Mesenchymal stem cell (in vitro differentiated cells and primary cell): ENCODE measurements around the gene HTRA3.

Experiments used
- DNase-seq: peaks from one replicate; pipeline ENCODE4 v3.0.0-alpha.2; 2013
- H2AFZ ChIP-seq: one replicate; pipeline ENCODE4 v1.6.1; 2013; ENCODE audit warnings: low read depth, mild to moderate bottlenecking, control low read depth, inconsistent platforms, low read length, moderate library complexity
- H2AK5ac ChIP-seq: 2 replicates; pipeline ENCODE4 v1.6.1; 2013; ENCODE audit warnings: low read length, moderate library complexity, mild to moderate bottlenecking, inconsistent platforms; ENCODE audit not compliant: severe bottlenecking
- H2BK120ac ChIP-seq: one replicate; pipeline ENCODE4 v1.6.1; 2013; ENCODE audit warnings: low read depth, mild to moderate bottlenecking, inconsistent platforms, low read length, moderate library complexity
- H2BK12ac ChIP-seq, 2 experiments: one replicate each; pipeline ENCODE4 v1.6.1; 2013; ENCODE audit warnings: inconsistent platforms in 2 of 2, low read length in 2 of 2, mild to moderate bottlenecking in 2 of 2, moderate library complexity in 2 of 2, control low read depth in 1 of 2
- H2BK15ac ChIP-seq: one replicate; pipeline ENCODE4 v1.6.1; 2013; ENCODE audit warnings: mild to moderate bottlenecking, low read depth, inconsistent platforms; ENCODE audit not compliant: poor library complexity, severe bottlenecking
- H2BK5ac ChIP-seq: 2 replicates; pipeline ENCODE4 v1.6.1; 2013; ENCODE audit warnings: low read depth, mild to moderate bottlenecking, low read length, control low read depth, inconsistent platforms; ENCODE audit not compliant: poor library complexity, severe bottlenecking
- H3K14ac ChIP-seq, 2 experiments: one replicate each; pipeline ENCODE4 v1.6.1; 2013; ENCODE audit warnings: inconsistent platforms in 2 of 2, low read length in 2 of 2, control low read depth in 1 of 2, mild to moderate bottlenecking in 1 of 2, moderate library complexity in 1 of 2
- H3K18ac ChIP-seq, 2 experiments: one replicate each; pipeline ENCODE4 v1.6.1; 2013; ENCODE audit warnings: inconsistent platforms in 2 of 2, low read length in 2 of 2, control low read depth in 1 of 2, low read depth in 1 of 2, mild to moderate bottlenecking in 1 of 2
- H3K23ac ChIP-seq, 2 experiments: one replicate each; pipeline ENCODE4 v1.6.1; 2013; ENCODE audit warnings: inconsistent platforms in 2 of 2, low read length in 2 of 2, mild to moderate bottlenecking in 2 of 2, moderate library complexity in 2 of 2, control low read depth in 1 of 2
- H3K27ac ChIP-seq: 2 replicates; pipeline ENCODE4 v1.5.1; 2013; ENCODE audit warnings: mild to moderate bottlenecking, moderate library complexity, low read length, control low read depth, inconsistent platforms; ENCODE audit not compliant: poor library complexity, severe bottlenecking
- H3K27me3 ChIP-seq, 2 experiments: 2 replicates each; pipeline versions ENCODE4 v1.6.1 to v1.7.0; 2013; ENCODE audit warnings: low read length in 2 of 2, mild to moderate bottlenecking in 2 of 2, moderate library complexity in 2 of 2, control low read depth in 1 of 2, inconsistent platforms in 1 of 2; ENCODE audit not compliant: control insufficient read depth in 1 of 2, insufficient read depth in 1 of 2
- H3K36me3 ChIP-seq, 2 experiments: 2 replicates each; pipeline versions ENCODE4 v1.6.1 to v1.7.0; 2013; ENCODE audit warnings: low read length in 2 of 2, control low read depth in 1 of 2, inconsistent platforms in 1 of 2, low read depth in 1 of 2, mild to moderate bottlenecking in 1 of 2; ENCODE audit not compliant: insufficient read depth in 2 of 2, control insufficient read depth in 1 of 2
- H3K4ac ChIP-seq, 2 experiments: one replicate each; pipeline ENCODE4 v1.6.1; 2013; ENCODE audit warnings: inconsistent platforms in 2 of 2, low read length in 2 of 2, mild to moderate bottlenecking in 2 of 2, moderate library complexity in 2 of 2, control low read depth in 1 of 2, low read depth in 1 of 2
- H3K4me1 ChIP-seq: 2 replicates; pipeline ENCODE4 v1.6.1; 2013; ENCODE audit warnings: low read depth, low read length, control low read depth; ENCODE audit not compliant: control insufficient read depth, insufficient read depth
- H3K4me2 ChIP-seq: 2 replicates; pipeline ENCODE4 v1.6.1; 2013; ENCODE audit warnings: low read length, mild to moderate bottlenecking, inconsistent platforms; ENCODE audit not compliant: poor library complexity, severe bottlenecking
- H3K4me3 ChIP-seq, 2 experiments: 2 replicates each; pipeline versions ENCODE4 v1.5.1 to v1.7.0; 2013; ENCODE audit warnings: low read length in 2 of 2, mild to moderate bottlenecking in 2 of 2, control low read depth in 1 of 2, low read depth in 1 of 2; ENCODE audit not compliant: insufficient read depth in 1 of 2
- H3K79me1 ChIP-seq: replicated peaks from 2 replicates; pipeline ENCODE4 v1.6.1; 2013; ENCODE audit warnings: mild to moderate bottlenecking, control low read depth, low read length, inconsistent platforms; ENCODE audit not compliant: poor library complexity, severe bottlenecking
- H3K9ac ChIP-seq: 2 replicates; pipeline ENCODE4 v1.7.0; 2013; ENCODE audit warnings: mild to moderate bottlenecking, low read length, moderate library complexity
- H3K9me3 ChIP-seq: 2 replicates; pipeline ENCODE4 v1.7.0; 2013; ENCODE audit warnings: mild to moderate bottlenecking, low read length; ENCODE audit not compliant: control insufficient read depth
- H4K8ac ChIP-seq: one replicate; pipeline ENCODE4 v1.6.1; 2013; ENCODE audit warnings: inconsistent platforms, mild to moderate bottlenecking, low read length, moderate library complexity
- H4K91ac ChIP-seq: one replicate; pipeline ENCODE4 v1.6.1; 2013; ENCODE audit warnings: mild to moderate bottlenecking, low read length, inconsistent platforms
- WGBS: methylation state at CpG from one replicate; pipeline ENCODE4 v1.1.7; 2013; ENCODE audit warnings: mixed read lengths; 5-methylcytosine and 5-hydroxymethylcytosine counted together

HTRA3 gene

GRCh38 chr4:8277356-8278008 is 7.9 kb downstream of the HTRA3 start:
- Histone ChIP-seq H3K4me2 (no peak overlapping the region), H3K79me1 (no peaks in the 10 kb centered on the region), H4K8ac (peak overlapping the region; percentile 79), H3K9me3 (no peaks in the 10 kb centered on the region), H3K4me3 (no peak overlapping the region), H2AFZ (peak overlapping the region; percentile 3), H3K4ac (peak overlapping the region; percentile 92 to 98), H3K27ac (no peak overlapping the region), H2AK5ac (peak overlapping the region; percentile 40), H3K14ac (peak overlapping the region in 1 of 2 experiments; percentile 96), H3K4me1 (peaks cover 42% of the 10 kb centered on the region), H3K18ac (peak overlapping the region; percentile 83 to 97), H2BK12ac (peak overlapping the region; percentile 54 to 96), H2BK5ac (no peak overlapping the region), H4K91ac (peak overlapping the region; percentile 74), H3K23ac (no peak overlapping the region), H3K27me3 (no peaks in the 10 kb centered on the region), H2BK15ac (peak overlapping the region; percentile 95), H3K9ac (peak overlapping the region; percentile 82), H3K36me3 (no peaks in the 10 kb centered on the region), H2BK120ac (peak overlapping the region; percentile 81)
- DNase-seq: no peak
- 90% methylated on average over 10 of the region's 11 CpGs for WGBS

DNA sequence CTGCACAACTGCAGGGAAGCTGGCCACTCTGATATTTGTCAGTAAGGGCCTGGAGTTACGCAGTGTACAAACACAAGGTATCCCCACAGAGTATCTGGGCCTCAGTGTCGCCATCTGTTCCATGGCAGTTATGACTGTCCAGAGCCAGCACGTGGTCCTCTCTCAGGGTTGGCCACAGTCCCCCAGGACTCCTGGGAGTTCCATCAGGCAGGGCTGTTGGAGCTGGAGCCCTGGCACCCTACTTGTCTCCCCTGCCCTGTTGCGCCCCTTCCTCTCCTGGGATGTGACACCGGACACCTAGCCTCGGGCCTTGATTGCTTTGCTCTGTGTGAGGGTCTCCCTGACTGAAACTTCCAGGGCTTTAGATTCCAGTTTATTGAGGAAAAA is 8.4 kb downstream of the HTRA3 start:
- H3K4ac ChIP-seq: peak overlapping the region; percentile 92 to 98
- peak overlapping the region; percentile 80 to 97 for H3K18ac ChIP-seq
- no peaks in the 10 kb centered on the region for H3K36me3 ChIP-seq
- H2AK5ac ChIP-seq: peak overlapping the region; percentile 40
- H3K79me1 ChIP-seq: no peaks in the 10 kb centered on the region
- H4K91ac ChIP-seq: peak overlapping the region; percentile 74
- H4K8ac ChIP-seq: peak overlapping the region; percentile 79
- H2BK120ac ChIP-seq: peak overlapping the region; percentile 81
- H3K4me3 ChIP-seq: no peak overlapping the region
- H3K27me3 ChIP-seq: no peaks in the 10 kb centered on the region
- H2BK15ac ChIP-seq: peak overlapping the region; percentile 95
- H3K4me1 ChIP-seq: peaks cover 39% of the 10 kb centered on the region
- H2BK12ac ChIP-seq: peak overlapping the region; percentile 54 to 96
- no peaks in the 10 kb centered on the region for H3K9me3 ChIP-seq
- peak overlapping the region in 1 of 2 experiments; percentile 57 for H3K23ac ChIP-seq
- no peak overlapping the region for H3K4me2 ChIP-seq
- peak overlapping the region; percentile 39 for H3K27ac ChIP-seq
- H2AFZ ChIP-seq: peak overlapping the region; percentile 3
- WGBS: 35% methylated on average over 6 of the region's 6 CpGs
- H3K14ac ChIP-seq: peak overlapping the region in 1 of 2 experiments; percentile 96
- peak overlapping the region; percentile 82 for H3K9ac ChIP-seq
- H2BK5ac ChIP-seq: peak overlapping the region; percentile 39
- peak; percentile 84 for DNase-seq

- H3K9ac ChIP-seq: peak overlapping the region; percentile 82
- no peak overlapping the region for H2AFZ ChIP-seq
- peak overlapping the region; percentile 86 to 92 for H3K18ac ChIP-seq
- H3K4me1 ChIP-seq: peaks cover 36% of the 10 kb centered on the region
- 18% methylated on average over 6 of the region's 17 CpGs for WGBS
- H3K9me3 ChIP-seq: no peaks in the 10 kb centered on the region
- H4K91ac ChIP-seq: peak overlapping the region; percentile 87
- no peaks in the 10 kb centered on the region for H3K36me3 ChIP-seq
- peak overlapping the region; percentile 45 to 80 for H3K4ac ChIP-seq
- no peaks in the 10 kb centered on the region for H3K79me1 ChIP-seq
- no peak overlapping the region for H3K14ac ChIP-seq
- H2AK5ac ChIP-seq: no peak overlapping the region
- peak overlapping the region; percentile 81 for H2BK120ac ChIP-seq
- peak overlapping the region; percentile 74 for H4K8ac ChIP-seq
- no peaks in the 10 kb centered on the region for H3K27me3 ChIP-seq
- H3K27ac ChIP-seq: peak overlapping the region; percentile 39
- no peak overlapping the region for H2BK15ac ChIP-seq
- no peak overlapping the region for H3K4me3 ChIP-seq
- H3K4me2 ChIP-seq: no peak overlapping the region
- DNase-seq: peak; percentile 94
- no peak overlapping the region for H2BK5ac ChIP-seq
- H2BK12ac ChIP-seq: peak overlapping the region; percentile 6 to 85
- no peak overlapping the region for H3K23ac ChIP-seq
These were observed 9.1 kb downstream of the HTRA3 start for GRCh38 chr4:8278421-8279287.
